Fibroblast of pulmonary artery (primary cell): Measurements from ENCODE around the gene SEMA5B.

Experiments used
- DNase-seq: peaks from one replicate; pipeline ENCODE4 v3.0.0-alpha.2; 2010; ENCODE audit warnings: low read depth
- H3K4me3 ChIP-seq: replicated peaks from 2 replicates; pipeline ENCODE4 v1.5.1; 2011; ENCODE audit warnings: low read depth, mild to moderate bottlenecking, control low read depth, low read length, moderate library complexity
- CTCF ChIP-seq: IDR thresholded peaks from 2 replicates; pipeline ENCODE4 v1.5.1; 2011; ENCODE audit warnings: mild to moderate bottlenecking, control low read depth, low read length, inconsistent platforms; ENCODE audit errors: missing control alignments

SEMA5B gene

DNA sequence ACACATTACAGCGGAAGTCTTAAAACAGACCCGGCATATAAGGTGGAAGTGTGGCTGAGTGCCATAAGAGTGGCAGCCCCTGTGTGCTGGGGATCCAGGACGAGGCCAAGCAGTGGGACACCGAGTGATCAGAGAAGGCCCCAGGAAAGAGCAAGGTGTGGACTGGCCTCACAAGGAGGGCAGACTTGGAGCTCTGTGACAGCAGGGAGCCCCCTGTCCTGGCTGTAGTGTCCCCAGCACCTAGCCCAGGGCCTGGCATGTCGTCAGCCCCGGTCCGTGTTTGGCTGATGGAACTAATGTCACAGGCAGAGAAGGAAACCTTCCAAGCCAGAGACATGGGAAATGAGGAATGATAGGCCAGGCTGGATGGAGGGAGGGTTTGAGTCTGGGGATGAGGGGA, 44.0 kb upstream of the SEMA5B start:
- no peak for DNase-seq
- no peak for TF ChIP-seq CTCF
- H3K4me3 ChIP-seq = no peak overlapping the region

DNA sequence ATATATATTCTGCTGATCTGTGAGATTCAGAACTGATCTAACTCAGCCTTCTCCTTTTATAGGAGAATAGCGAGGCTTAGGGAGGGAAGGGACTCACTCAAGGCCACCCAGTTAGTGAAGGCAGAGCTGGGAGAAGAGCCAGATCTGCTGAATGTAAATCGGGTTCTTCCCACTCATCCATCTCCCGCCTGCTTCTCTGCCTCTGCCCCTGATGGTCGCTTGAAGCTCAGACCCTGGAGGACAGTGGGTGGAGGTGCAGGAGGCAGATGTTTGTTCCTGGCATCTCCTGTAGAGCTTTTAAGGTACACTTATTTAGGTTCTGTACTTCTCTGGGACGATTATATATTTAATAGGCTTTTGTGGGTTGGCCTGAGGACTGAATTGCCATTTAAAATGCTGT, 43.6 kb upstream of the SEMA5B start:
- TF ChIP-seq CTCF = peak; percentile 42
- peak; percentile 69 for DNase-seq
- H3K4me3 ChIP-seq = no peak overlapping the region

DNA sequence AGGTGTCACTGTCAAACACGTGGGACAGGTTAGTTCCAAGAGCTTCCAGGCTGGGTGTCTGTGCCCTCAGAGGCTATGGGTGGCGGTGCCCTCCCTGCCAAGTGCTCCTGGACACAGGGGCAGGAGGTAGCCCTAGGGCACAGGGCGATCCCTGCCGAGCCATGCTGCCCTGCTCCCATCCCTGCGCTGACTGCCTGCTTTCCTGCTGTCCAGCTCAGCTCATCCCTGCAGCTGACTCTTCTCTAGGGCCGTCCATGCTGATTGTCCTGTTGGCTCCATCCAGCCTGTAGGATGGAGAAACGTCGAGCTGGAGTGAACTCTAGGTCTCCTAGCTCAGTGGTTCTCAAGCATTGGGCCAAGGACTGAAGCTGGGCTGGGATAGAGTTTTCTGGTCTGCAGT, 42.9 kb upstream of the SEMA5B start:
- no peak for DNase-seq
- H3K4me3 ChIP-seq = no peak overlapping the region
- no peak for TF ChIP-seq CTCF

GRCh38 chr3:123068601-123069381, 41.2 kb upstream of the SEMA5B start:
- no peak for DNase-seq
- TF ChIP-seq CTCF = no peak
- H3K4me3 ChIP-seq = peak overlapping the region; percentile 86

DNA sequence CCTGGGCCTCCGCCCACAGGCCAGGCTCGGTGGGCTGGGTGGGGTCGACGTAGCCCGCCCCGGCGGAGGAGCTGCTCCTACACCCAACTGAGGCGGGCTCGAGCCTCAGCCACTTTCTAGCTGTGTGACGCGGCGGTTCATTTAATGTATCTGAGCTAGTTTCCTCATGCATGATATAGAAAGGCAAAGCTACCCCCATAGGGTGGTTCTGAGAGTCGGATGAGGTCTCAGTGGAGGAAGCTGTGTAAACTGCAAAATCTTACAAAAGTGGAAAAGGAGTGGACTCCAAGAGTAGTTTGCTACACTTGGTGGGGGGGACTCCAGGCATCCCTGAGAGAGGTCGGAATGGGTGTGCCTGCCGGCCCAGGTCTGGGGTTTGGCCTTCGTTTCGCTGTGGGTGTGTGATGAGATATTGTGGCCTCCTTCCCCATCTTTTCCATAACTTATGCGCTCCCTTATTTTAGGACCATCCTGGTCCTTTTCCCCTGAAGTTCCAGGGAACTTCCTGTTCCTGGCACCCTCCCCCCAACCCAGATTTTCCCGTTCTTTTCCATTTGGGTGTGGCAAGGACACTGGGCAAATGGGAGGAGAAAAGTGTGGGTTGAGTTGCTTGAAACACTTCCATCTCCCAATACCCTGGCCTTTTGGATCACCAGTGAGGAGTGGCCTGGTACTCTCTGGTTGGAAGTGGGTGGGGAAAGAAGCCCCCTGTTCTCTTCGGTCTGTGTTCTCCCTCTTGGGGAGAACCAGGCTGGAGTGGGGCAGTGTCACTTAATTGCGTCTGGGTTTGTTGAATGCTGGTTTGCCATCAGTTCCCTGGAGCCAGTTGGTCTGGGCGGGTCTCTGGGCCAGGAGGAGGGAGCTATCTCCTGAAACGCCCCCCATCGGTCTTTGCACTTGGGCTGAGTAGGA, 40.4 kb upstream of the SEMA5B start:
- H3K4me3 ChIP-seq = peak overlapping the region; percentile 86
- no peak for TF ChIP-seq CTCF
- DNase-seq = no peak

DNA sequence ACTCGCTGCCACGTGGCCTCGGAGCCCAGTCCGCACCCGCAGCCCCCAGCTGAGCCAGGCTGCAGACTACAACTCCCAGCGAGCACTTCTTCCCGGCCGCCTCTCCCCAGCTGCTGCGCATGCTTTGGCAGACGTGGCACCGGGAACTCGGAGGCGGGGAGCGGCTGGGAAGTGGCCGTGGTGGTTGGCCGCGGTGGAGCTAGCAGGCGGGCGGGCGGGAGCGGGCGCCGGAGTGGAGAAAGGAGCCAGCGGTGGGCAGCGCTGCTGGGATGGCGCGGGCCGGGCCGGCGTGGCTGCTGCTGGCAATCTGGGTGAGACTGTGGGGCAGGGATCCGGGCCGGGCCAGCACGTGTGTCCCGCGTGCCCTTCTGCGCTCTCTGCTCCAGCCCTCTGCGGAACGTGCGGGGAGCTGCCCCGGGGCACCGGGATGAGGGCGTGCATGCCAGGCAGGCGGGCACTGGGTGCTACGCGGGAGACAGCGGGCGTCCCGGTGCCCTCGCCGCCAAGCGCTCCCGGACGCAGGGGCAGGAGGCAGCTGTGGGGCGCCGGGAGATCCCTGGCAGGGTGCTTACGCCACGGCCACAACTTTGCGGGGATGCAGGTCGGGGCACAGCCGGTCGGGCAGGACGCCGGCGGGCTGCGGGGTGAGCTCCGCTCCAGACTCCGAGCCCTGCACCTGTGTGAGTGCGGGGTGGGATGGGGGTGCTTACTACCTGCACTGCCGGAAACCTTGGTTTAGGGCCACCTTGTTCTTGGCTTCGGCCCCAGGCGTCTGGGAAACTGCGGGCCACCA, 39.5 kb upstream of the SEMA5B start, which contains the start of gene PDIA5:
TSS of gene PDIA5 (plus strand) at position 130 of the 793 bp plus-strand sequence. CDS start at position 270, 140 bp downstream.
- H3K4me3 ChIP-seq = peak within 1 kb of the TSS; percentile 86
- peak; percentile 88 for DNase-seq
- no peak for TF ChIP-seq CTCF
